Spleen (tissue), 7 donors: ENCODE results near the gene CASP6.

ENCODE experiments used
- POLR2A ChIP-seq, 3 donors: fragments of 450-650 bp; IDR thresholded peaks; one replicate each; pipeline ENCODE4 v1.5.1; 2017; ENCODE audit warnings: antibody characterized with exemption in 3 of 3, mild to moderate bottlenecking in 1 of 3
- POLR2AphosphoS5 ChIP-seq, 3 donors: sonication (generic); formaldehyde crosslinking; IDR thresholded peaks; one replicate each; pipeline ENCODE4 v1.5.1; 2017; ENCODE audit warnings: antibody characterized with exemption in 3 of 3
- TF ChIP-seq, protein P1 (sequence below), 11 experiments: fragments of 200-600 bp in 7 of 11; fragments of 450-650 bp in 4 of 11; sonication (generic) in 4 of 11; IDR thresholded peaks in 8 of 11; conservative IDR thresholded peaks in 3 of 11; 1 replicate in 7 of 11; 2 replicates in 4 of 11; pipeline versions ENCODE4 v1.4.0 to v1.8.0; 2016 to 2021; ENCODE audit warnings: antibody characterized with exemption in 11 of 11, inconsistent platforms in 4 of 11, mild to moderate bottlenecking in 1 of 11
- donor health status: DM: no; HTN: no; CAD: no; lungs with moderate emphysema.
- donor health status: DM: no; HTN: no; CAD: no.
- donor health status: DM: no; HTN: no; CAD: no.

- TF ChIP-seq, protein P1, sequence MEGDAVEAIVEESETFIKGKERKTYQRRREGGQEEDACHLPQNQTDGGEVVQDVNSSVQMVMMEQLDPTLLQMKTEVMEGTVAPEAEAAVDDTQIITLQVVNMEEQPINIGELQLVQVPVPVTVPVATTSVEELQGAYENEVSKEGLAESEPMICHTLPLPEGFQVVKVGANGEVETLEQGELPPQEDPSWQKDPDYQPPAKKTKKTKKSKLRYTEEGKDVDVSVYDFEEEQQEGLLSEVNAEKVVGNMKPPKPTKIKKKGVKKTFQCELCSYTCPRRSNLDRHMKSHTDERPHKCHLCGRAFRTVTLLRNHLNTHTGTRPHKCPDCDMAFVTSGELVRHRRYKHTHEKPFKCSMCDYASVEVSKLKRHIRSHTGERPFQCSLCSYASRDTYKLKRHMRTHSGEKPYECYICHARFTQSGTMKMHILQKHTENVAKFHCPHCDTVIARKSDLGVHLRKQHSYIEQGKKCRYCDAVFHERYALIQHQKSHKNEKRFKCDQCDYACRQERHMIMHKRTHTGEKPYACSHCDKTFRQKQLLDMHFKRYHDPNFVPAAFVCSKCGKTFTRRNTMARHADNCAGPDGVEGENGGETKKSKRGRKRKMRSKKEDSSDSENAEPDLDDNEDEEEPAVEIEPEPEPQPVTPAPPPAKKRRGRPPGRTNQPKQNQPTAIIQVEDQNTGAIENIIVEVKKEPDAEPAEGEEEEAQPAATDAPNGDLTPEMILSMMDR (IDR thresholded peaks at IDR 0.05 in 8 of 11, conservative IDR thresholded peaks at IDR 0.05 in 3 of 11), result peak; percentile 46 to 88 (median 72)
- TF ChIP-seq POLR2A (IDR thresholded peaks at IDR 0.05) (no peak), POLR2AphosphoS5 (IDR thresholded peaks at IDR 0.05) (peak; percentile 76 to 89 (median 86))
These were observed at the start of gene CASP6 for GRCh38 chr4:109702950-109703663.
